ENCODE measurements around the gene DLG3. TPM values are rescaled to one million over a fixed set of nuclear protein-coding genes. Genes with fewer than 3 reads are reported as not detected.

DLG3 gene
- total RNA-seq, 1 experiment from 2014 or later, result 71.2 TPM

- Histone ChIP-seq H4K5ac (ENCODE audit: insufficient read length, low read depth, low read length) (no peak overlapping the region), H3T11ph (ENCODE audit: low read length) (no peak overlapping the region), H2BK15ac (ENCODE audit: low read depth, low read length) (no peak overlapping the region), H3K4me1 (ENCODE audit: insufficient read depth, low read length) (no peaks in the 10 kb centered on the region), H3K79me1 (ENCODE audit: insufficient read depth, low read depth, low read length, poor library complexity, severe bottlenecking) (no peaks in the 10 kb centered on the region), H3K23me2 (ENCODE audit: insufficient read length, low read depth, low read length, poor library complexity, severe bottlenecking) (no peaks in the 10 kb centered on the region), H3K4me2 (ENCODE audit: insufficient read depth, insufficient read length, low read length) (no peak overlapping the region), H3K79me2 (ENCODE audit: insufficient read depth, low read length) (no peaks in the 10 kb centered on the region), H2AFZ (ENCODE audit: low read length) (no peak overlapping the region), H3K56ac (ENCODE audit: insufficient read length, low read depth, low read length) (no peak overlapping the region), H3K27me3 (ENCODE audit: insufficient read depth, low read length) (no peaks in the 10 kb centered on the region), H3K27ac (ENCODE audit: insufficient read length, low read depth, low read length) (no peak overlapping the region), H3K9me3 (ENCODE audit: control insufficient read depth, low read depth, low read length) (peaks cover 53% of the 10 kb centered on the region), H4K8ac (replicated peaks; ENCODE audit: insufficient read length, low read depth, low read length) (no peak overlapping the region), H3K14ac (ENCODE audit: insufficient read depth, low read length) (no peak overlapping the region), H2BK12ac (ENCODE audit: insufficient read length, low read depth, low read length) (no peak overlapping the region), H2BK5ac (ENCODE audit: insufficient read length, low read length) (no peak overlapping the region), H4K20me1 (ENCODE audit: control insufficient read depth, insufficient read depth, insufficient read length) (no peaks in the 10 kb centered on the region), H2BK20ac (ENCODE audit: low read depth, low read length, poor library complexity, severe bottlenecking) (no peak overlapping the region), H3K18ac (ENCODE audit: insufficient read length, low read depth, low read length) (no peak overlapping the region), H2BK120ac (ENCODE audit: low read depth, low read length, poor library complexity, severe bottlenecking) (no peak overlapping the region), H3K23ac (ENCODE audit: insufficient read length, low read depth, low read length) (no peak overlapping the region), H2AK5ac (ENCODE audit: insufficient read length, low read length) (no peak overlapping the region), H3K4ac (ENCODE audit: low read depth, low read length) (no peak overlapping the region), H4K91ac (ENCODE audit: insufficient read length, low read depth, low read length) (no peak overlapping the region), H3K9ac (ENCODE audit: extremely low read depth, insufficient read length, low read length) (no peak overlapping the region)
- H3K27me3 Mint-ChIP-seq (ENCODE audit: low read depth), result no peaks in the 10 kb centered on the region
- H3K9me3 Mint-ChIP-seq, result peaks cover 71 to 73% of the 10 kb centered on the region in 2 experiments
- WGBS (ENCODE audit: extremely low coverage, insufficient read length, low lambda C conversion rate), result no CpG with 5 or more reads among the region's 4 CpGs
- H3K4me3 Mint-ChIP-seq, result no peak overlapping the region
- H3K36me3 Mint-ChIP-seq (ENCODE audit: insufficient read depth in 1 of 3, low read depth in 3 of 3), result peaks cover 54 to 93% (median 76%) of the 10 kb centered on the region in 3 experiments
- no peak overlapping the region; a peak in 1 of 7 replicates for H3K27ac Mint-ChIP-seq
- peaks cover 9 to 17% of the 10 kb centered on the region in 2 experiments for H3K4me1 Mint-ChIP-seq
- no peak for DNase-seq
- TF ChIP-seq, protein P1, sequence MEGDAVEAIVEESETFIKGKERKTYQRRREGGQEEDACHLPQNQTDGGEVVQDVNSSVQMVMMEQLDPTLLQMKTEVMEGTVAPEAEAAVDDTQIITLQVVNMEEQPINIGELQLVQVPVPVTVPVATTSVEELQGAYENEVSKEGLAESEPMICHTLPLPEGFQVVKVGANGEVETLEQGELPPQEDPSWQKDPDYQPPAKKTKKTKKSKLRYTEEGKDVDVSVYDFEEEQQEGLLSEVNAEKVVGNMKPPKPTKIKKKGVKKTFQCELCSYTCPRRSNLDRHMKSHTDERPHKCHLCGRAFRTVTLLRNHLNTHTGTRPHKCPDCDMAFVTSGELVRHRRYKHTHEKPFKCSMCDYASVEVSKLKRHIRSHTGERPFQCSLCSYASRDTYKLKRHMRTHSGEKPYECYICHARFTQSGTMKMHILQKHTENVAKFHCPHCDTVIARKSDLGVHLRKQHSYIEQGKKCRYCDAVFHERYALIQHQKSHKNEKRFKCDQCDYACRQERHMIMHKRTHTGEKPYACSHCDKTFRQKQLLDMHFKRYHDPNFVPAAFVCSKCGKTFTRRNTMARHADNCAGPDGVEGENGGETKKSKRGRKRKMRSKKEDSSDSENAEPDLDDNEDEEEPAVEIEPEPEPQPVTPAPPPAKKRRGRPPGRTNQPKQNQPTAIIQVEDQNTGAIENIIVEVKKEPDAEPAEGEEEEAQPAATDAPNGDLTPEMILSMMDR (conservative IDR thresholded peaks at IDR 0.05), result no peak
Measured at GRCh38 chrX:70500826-70501225, 56.2 kb downstream of the DLG3 start.

Data from H9 (cell line).